Stimulated activated naive CD4-positive, alpha-beta T cell treated with Interleukin-2 at 50 U/mL for 16 hours (primary cell): ENCODE measurements around the gene HCLS1.
"Not testable (repeated sequence)": the region's sequence is repeated elsewhere in the genome, so short reads cannot be mapped to it uniquely, and the experiment has no call there.

Source experiments
- DNase-seq: peaks from one replicate; lab custom pipeline; 2025; lab: John Stamatoyannopoulos, UW

The HCLS1 gene

DNA sequence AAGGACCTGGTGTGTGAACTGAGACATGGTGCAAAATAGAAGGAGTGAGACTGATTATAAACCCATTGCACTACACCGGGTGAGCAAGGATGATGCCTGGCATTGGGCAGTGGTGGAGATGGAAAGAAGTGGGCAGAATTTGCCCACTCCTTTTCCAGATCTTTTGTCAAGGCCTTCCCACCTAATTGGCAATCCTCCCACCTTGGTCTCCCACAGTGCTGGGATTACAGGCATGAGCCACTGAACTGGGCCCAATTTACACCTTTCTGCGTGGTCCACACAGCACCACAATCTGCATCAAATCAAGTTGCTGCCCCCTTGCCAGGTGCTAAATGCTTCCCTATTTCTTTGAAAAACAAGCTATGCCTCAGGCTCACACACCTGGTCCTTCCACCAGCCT is 62.1 kb downstream of the HCLS1 start:
- no peak for DNase-seq

DNA sequence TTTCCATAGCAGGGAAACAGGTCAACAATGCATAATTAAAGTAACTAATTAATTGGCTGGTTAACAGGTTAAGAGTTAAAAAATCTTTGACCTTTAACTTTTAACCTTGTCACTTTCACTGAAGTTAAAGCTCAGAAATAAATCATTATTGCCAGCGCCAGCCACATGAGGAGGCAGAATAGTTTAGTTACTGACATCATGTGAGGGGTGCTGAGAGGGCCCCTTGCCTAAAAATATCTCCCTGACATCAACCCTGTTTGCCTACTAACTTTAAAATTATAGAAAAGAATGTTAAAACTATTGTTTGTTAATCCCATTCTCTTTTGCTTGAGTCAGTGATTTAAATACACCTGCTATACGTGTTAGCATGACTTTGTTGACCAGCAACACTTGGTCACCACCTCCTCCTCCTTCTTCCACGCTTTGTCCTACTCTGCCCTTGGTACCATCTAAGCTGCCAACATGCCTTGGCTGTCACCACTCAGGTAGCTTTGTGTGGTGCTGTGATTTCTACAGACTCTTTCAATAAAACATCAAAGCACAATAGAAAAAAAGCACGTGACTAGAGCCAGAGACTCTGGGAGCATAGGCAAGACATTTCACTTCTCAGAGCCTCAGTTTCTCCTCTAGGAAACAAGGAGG is 64.8 kb downstream of the HCLS1 start:
- DNase-seq: no peak

GRCh38 chr3:121594850-121595249 is 65.9 kb downstream of the HCLS1 start:
- no peak for DNase-seq

DNA sequence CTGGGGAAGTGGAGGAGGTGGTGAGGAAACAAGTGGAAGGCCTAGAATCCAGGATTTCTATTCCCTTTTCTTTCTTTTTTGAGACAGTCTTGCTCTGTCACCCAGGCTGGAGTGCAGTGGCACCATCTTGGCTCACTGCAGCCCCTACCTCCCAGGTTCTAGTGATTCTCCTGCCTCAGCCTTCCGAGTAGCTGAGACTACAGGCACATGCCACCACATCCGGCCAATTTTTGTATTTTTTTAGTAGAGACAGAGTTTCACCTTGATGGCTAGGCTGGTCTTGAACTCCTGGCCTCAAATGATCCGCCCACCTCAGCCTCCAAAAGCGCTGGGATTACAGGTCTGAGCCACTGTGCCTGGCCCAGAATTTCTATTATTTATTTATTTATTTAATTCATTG is 66.9 kb downstream of the HCLS1 start:
- DNase-seq: not testable (repeated sequence)

GRCh38 chr3:121592856-121593702 is 67.6 kb downstream of the HCLS1 start, which contains the start of gene FBXO40:
Gene FBXO40, plus strand, starts transcription at chr3:121593379. Its CDS starts 27,197 bp downstream, at chr3:121620576.
- no peak for DNase-seq

DNA sequence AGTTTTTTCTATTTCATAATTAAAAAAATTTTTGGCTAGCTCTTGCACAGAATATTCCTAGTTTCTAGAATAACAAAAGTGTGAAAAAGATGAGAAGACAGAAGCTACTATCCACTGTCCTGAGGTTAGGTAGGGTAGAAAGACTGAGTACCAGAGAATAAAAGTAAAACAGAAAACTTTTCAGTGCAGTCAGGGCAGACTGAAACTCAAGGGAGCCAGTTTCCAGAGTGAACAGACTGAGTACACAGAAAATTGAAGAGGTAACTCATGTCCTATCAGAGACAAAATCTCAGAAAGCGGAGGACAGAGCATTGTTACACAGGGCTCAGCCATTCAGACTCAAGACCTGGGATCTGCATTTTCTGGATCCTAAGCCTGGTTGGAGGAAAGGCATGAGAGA is 76.3 kb downstream of the HCLS1 start:
- no peak for DNase-seq

DNA sequence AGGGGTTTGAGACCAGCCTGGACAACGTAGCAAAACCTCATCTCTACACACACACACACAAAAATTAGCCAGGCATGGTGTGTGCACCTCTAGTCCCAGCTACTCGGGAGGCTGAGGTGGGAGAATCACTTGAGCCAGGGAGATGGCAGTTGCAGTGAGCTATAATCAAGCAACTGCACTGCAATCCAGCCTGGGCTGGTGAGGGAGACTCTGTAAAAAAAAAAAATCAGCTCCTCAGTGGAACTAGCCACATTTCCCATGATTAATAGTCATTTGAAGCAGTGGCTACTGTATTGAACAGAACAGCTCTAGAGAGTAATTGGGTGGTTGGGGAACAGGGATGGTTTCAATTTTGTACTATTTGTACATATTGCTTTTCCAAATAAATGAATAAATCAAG is 79.0 kb downstream of the HCLS1 start:
- DNase-seq: no peak
